SKM-1 treated with dmso at 0.1 percent for 144 hours (cell line): Measurements from ENCODE around the gene GP9.
"Not testable (repeated sequence)": the region's sequence is repeated elsewhere in the genome, so short reads cannot be mapped to it uniquely, and the experiment has no call there.

ENCODE experiments used
- DNase-seq: peaks from one replicate; lab custom pipeline; 2025; ENCODE audit not compliant: unreplicated experiment; lab: John Stamatoyannopoulos, UW

GP9 gene

GRCh38 chr3:129106866-129107565 is 46.4 kb downstream of the GP9 start:
- DNase-seq, result no peak

- no peak for DNase-seq
Observed at GRCh38 chr3:129107793-129108192, 47.2 kb downstream of the GP9 start.

- DNase-seq, result not testable (repeated sequence)
Observed at GRCh38 chr3:129111076-129111780, 50.6 kb downstream of the GP9 start.
